HEK293 (cell line): ENCODE results near the gene ST7.

Experiments
- CTCF ChIA-PET: fragments of 350-600 bp; formaldehyde crosslinking; extraction: SDS; loops from one replicate; lab custom pipeline; 2021; ENCODE audit warnings: antibody characterized with exemption; lab: Yijun Ruan, JAX
- POLR2A ChIA-PET: fragments of 300-600 bp; formaldehyde crosslinking; extraction: SDS; loops from one replicate; lab custom pipeline; 2020; ENCODE audit warnings: antibody characterized with exemption, inconsistent platforms; lab: Yijun Ruan, JAX
- H3K27ac ChIP-seq: fragments of 200-500 bp; sonication (Bioruptor generic); 2 replicates; pipeline ENCODE4 v1.5.1; 2014; ENCODE audit warnings: low read depth, low read length, control low read depth, inconsistent platforms; ENCODE audit errors: extremely low read depth
- H3K36me3 ChIP-seq, 2 experiments: fragments of 200-500 bp in 1 of 2; sonication (Bioruptor generic) in 1 of 2; 1 replicate in 1 of 2; 2 replicates in 1 of 2; pipeline ENCODE4 v1.5.1; 2014 to 2017; ENCODE audit warnings: inconsistent platforms in 2 of 2, low read length in 2 of 2; ENCODE audit not compliant: control insufficient read depth in 2 of 2, insufficient read depth in 1 of 2
- H3K4me1 ChIP-seq: fragments of 200-500 bp; sonication (Bioruptor generic); 2 replicates; pipeline ENCODE4 v1.5.1; 2014; ENCODE audit warnings: mild to moderate bottlenecking, low read length, inconsistent platforms; ENCODE audit not compliant: control insufficient read depth, insufficient read depth
- H3K4me3 ChIP-seq: 2 replicates; pipeline ENCODE4 v1.5.1; 2011; ENCODE audit warnings: low read depth, mild to moderate bottlenecking, control low read depth, low read length, moderate library complexity
- H3K9me3 ChIP-seq: fragments of 200-500 bp; sonication (Bioruptor generic); 2 replicates; pipeline ENCODE4 v1.5.1; 2014; ENCODE audit warnings: low read depth, low read length, inconsistent platforms; ENCODE audit not compliant: control insufficient read depth, insufficient read depth
- CTCF ChIP-seq: fragments of 450-650 bp; formaldehyde crosslinking; IDR thresholded peaks from 2 replicates; pipeline ENCODE4 v1.5.1; 2016; ENCODE audit warnings: missing biosample characterization, missing genetic modification characterization
- SALL2 ChIP-seq: fragments of 450-650 bp; formaldehyde crosslinking; IDR thresholded peaks from 2 replicates; pipeline ENCODE4 v1.5.0; 2017; ENCODE audit warnings: missing biosample characterization, mild to moderate bottlenecking, missing genetic modification characterization, borderline replicate concordance
- SETDB1 ChIP-seq: IDR thresholded peaks from one replicate; pipeline ENCODE4 v1.6.1; 2017; ENCODE audit warnings: mild to moderate bottlenecking, low read length, moderate library complexity, mixed read lengths; ENCODE audit not compliant: insufficient read length
- ZBTB21 ChIP-seq: fragments of 450-650 bp; formaldehyde crosslinking; IDR thresholded peaks from 2 replicates; pipeline ENCODE4 v1.5.1; 2017; ENCODE audit warnings: missing biosample characterization, missing genetic modification characterization
- ZNF221 ChIP-seq: fragments of 450-650 bp; formaldehyde crosslinking; IDR thresholded peaks from 2 replicates; pipeline ENCODE4 v1.5.1; 2017; ENCODE audit warnings: missing biosample characterization, missing genetic modification characterization, borderline replicate concordance
- ZNF391 ChIP-seq: fragments of 450-650 bp; formaldehyde crosslinking; IDR thresholded peaks from 2 replicates; pipeline ENCODE4 v1.5.1; 2016; ENCODE audit warnings: low read depth, missing biosample characterization, missing genetic modification characterization, borderline replicate concordance
- ZNF433 ChIP-seq: fragments of 450-650 bp; formaldehyde crosslinking; IDR thresholded peaks from 2 replicates; pipeline ENCODE4 v1.5.1; 2016; ENCODE audit warnings: missing biosample characterization, missing genetic modification characterization, low read depth
- ZNF677 ChIP-seq: fragments of 450-650 bp; IDR thresholded peaks from 2 replicates; pipeline ENCODE4 v1.5.0; 2018; ENCODE audit warnings: missing biosample characterization, mild to moderate bottlenecking, missing genetic modification characterization, moderate library complexity
- ZNF704 ChIP-seq: fragments of 450-650 bp; formaldehyde crosslinking; IDR thresholded peaks from 2 replicates; pipeline ENCODE4 v1.5.1; 2016; ENCODE audit warnings: missing biosample characterization, missing genetic modification characterization
- ZNF792 ChIP-seq: fragments of 450-650 bp; formaldehyde crosslinking; IDR thresholded peaks from 2 replicates; pipeline ENCODE4 v1.5.1; 2016; ENCODE audit warnings: missing biosample characterization, missing genetic modification characterization
- ZNF837 ChIP-seq: fragments of 450-650 bp; formaldehyde crosslinking; IDR thresholded peaks from 2 replicates; pipeline ENCODE4 v1.5.1; 2016; ENCODE audit warnings: missing biosample characterization, missing genetic modification characterization
- ZSCAN18 ChIP-seq: fragments of 450-650 bp; formaldehyde crosslinking; IDR thresholded peaks from 2 replicates; pipeline ENCODE4 v1.5.1; 2016; ENCODE audit warnings: missing biosample characterization, missing genetic modification characterization
- ZSCAN4 ChIP-seq: fragments of 450-650 bp; formaldehyde crosslinking; IDR thresholded peaks from 2 replicates; pipeline ENCODE4 v1.5.1; 2017; ENCODE audit warnings: missing biosample characterization, missing genetic modification characterization
- TF ChIP-seq, protein P1 (sequence below): fragments of 450-650 bp; formaldehyde crosslinking; IDR thresholded peaks from 2 replicates; pipeline ENCODE4 v1.5.1; 2017; ENCODE audit warnings: missing biosample characterization, missing genetic modification characterization
- TF ChIP-seq, protein P2 (sequence below): fragments of 450-650 bp; formaldehyde crosslinking; IDR thresholded peaks from 2 replicates; pipeline ENCODE4 v1.5.1; 2016; ENCODE audit warnings: missing biosample characterization, missing genetic modification characterization

Gene ST7

DNA sequence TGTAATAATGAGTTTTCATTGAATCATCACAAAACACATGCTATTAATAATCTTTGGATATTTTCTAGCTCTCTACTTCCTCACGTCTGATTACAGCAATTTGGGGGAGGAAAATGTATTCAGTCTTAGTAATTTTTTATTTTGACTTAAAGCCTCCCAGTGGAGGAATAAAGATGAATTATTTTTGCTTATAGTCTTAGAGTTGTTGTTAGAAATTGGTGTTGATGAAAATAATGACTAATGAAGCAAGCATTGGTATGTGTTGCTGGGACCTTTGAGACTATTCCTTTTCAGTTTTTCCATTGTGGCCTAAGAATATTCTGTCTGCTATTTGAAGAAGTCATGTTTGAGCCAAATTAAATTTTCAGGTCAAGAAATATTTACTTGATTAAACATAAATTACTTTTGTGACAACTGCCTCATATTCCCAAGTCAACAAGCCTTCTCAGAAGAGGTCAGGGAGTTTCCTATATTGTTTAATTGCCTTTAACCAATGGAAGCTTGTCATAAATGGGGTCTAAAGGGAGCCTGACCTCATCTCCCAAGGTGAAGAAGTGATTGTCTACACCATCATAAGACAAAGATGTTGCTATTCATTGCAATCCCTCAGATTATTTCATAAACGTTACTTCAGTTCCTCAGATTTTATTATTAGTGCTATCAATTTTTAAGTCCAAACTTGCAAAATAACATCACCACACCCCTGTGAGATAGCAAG, 90.0 kb downstream of the ST7 start:
- ChIA-PET POLR2A (no interaction called here), CTCF (no interaction called here)
- Histone ChIP-seq H3K4me1 (0 out of 2 replicates have a peak, but pooled peaks cover 3% of the 10 kb centered on the region), H3K9me3 (no peaks in the 10 kb centered on the region), H3K36me3 (no peaks in the 10 kb centered on the region), H3K4me3 (no peak overlapping the region), H3K27ac (no peak overlapping the region)
- TF ChIP-seq, protein P1, sequence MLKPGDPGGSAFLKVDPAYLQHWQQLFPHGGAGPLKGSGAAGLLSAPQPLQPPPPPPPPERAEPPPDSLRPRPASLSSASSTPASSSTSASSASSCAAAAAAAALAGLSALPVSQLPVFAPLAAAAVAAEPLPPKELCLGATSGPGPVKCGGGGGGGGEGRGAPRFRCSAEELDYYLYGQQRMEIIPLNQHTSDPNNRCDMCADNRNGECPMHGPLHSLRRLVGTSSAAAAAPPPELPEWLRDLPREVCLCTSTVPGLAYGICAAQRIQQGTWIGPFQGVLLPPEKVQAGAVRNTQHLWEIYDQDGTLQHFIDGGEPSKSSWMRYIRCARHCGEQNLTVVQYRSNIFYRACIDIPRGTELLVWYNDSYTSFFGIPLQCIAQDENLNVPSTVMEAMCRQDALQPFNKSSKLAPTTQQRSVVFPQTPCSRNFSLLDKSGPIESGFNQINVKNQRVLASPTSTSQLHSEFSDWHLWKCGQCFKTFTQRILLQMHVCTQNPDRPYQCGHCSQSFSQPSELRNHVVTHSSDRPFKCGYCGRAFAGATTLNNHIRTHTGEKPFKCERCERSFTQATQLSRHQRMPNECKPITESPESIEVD: no peak
- TF ChIP-seq ZSCAN4 (tag by site-specific recombination) (no peak), ZBTB21 (tag by site-specific recombination) (no peak), SALL2 (no peak), SETDB1 (no peak), ZNF837 (tag by site-specific recombination) (no peak), CTCF (tag by site-specific recombination) (no peak), ZNF391 (no peak), ZNF792 (tag by site-specific recombination) (no peak), ZNF221 (tag by site-specific recombination) (no peak)
- TF ChIP-seq, protein P2, sequence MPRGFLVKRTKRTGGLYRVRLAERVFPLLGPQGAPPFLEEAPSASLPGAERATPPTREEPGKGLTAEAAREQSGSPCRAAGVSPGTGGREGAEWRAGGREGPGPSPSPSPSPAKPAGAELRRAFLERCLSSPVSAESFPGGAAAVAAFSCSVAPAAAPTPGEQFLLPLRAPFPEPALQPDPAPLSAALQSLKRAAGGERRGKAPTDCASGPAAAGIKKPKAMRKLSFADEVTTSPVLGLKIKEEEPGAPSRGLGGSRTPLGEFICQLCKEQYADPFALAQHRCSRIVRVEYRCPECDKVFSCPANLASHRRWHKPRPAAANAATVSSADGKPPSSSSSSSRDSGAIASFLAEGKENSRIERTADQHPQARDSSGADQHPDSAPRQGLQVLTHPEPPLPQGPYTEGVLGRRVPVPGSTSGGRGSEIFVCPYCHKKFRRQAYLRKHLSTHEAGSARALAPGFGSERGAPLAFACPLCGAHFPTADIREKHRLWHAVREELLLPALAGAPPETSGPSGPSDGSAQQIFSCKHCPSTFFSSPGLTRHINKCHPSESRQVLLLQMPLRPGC (tag by site-specific recombination): no peak

- peaks cover 6% of the 10 kb centered on the region; the same call in 1 of the 2 replicates for H3K4me1 ChIP-seq
- POLR2A ChIA-PET: no interaction called here
- no peaks in the 10 kb centered on the region for H3K9me3 ChIP-seq
- no peaks in the 10 kb centered on the region for H3K36me3 ChIP-seq
- CTCF ChIA-PET: no interaction called here
- no peak overlapping the region for H3K4me3 ChIP-seq
- TF ChIP-seq ZNF433 (tag by site-specific recombination) (no peak), ZSCAN18 (tag by site-specific recombination) (no peak), ZNF704 (tag by site-specific recombination) (no peak), ZNF677 (no peak)
- no peak overlapping the region for H3K27ac ChIP-seq
These were observed 91.4 kb downstream of the ST7 start for GRCh38 chr7:117044664-117045063.
